Endothelial cell of umbilical vein (primary cell): ENCODE results near the gene SLC1A3. TPM values are rescaled to one million over a fixed set of nuclear protein-coding genes. Genes with fewer than 3 reads are reported as not detected.

Experiments
- BruUV-seq: library from RNA; stranded (reverse); fragments of 400-500 nt; replicated peaks from 2 replicates; lab custom pipeline; 2021; lab: Mats Ljungman, UMichigan
- CTCF ChIA-PET: fragments of 300-600, 350-600 bp; sonication (Branson Sonifier 250); formaldehyde crosslinking; loops from one replicate; lab custom pipeline; 2021; ENCODE audit warnings: antibody characterized with exemption, inconsistent platforms; lab: Charles Lee
- POLR2A ChIA-PET: fragments of 300-600, 350-600 bp; sonication (Branson Sonifier 250); formaldehyde crosslinking; loops from one replicate; lab custom pipeline; 2021; ENCODE audit warnings: antibody characterized with exemption, inconsistent platforms; lab: Charles Lee
- DNase-seq: peaks from one replicate; pipeline ENCODE4 v3.0.0-alpha.2; 2011; ENCODE audit warnings: low read depth, low spot score
- FAIRE-seq: peaks from 2 replicates; lab custom pipeline; 2011; peaks lifted over from hg19 to GRCh38; lab: Jason Lieb, UNC
- H2AFZ ChIP-seq: 2 replicates; pipeline ENCODE4 v1.6.0; 2012; ENCODE audit warnings: low read depth, low read length, control low read depth, inconsistent platforms
- H3K27ac ChIP-seq: 2 replicates; pipeline ENCODE4 v1.5.1; 2011; ENCODE audit warnings: low read depth, mild to moderate bottlenecking, control low read depth, low read length, moderate library complexity; ENCODE audit not compliant: insufficient read depth
- H3K27me3 ChIP-seq, 2 experiments: 2 replicates each; pipeline versions ENCODE4 v1.6.0 to v1.6.1; 2011; ENCODE audit warnings: low read length in 2 of 2, mixed read lengths in 1 of 2; ENCODE audit not compliant: control insufficient read depth in 2 of 2, insufficient read depth in 2 of 2
- H3K36me3 ChIP-seq, 2 experiments: 2 replicates in 1 of 2; 3 replicates in 1 of 2; pipeline ENCODE4 v1.5.1; 2011; ENCODE audit warnings: low read length in 2 of 2, mild to moderate bottlenecking in 1 of 2, moderate library complexity in 1 of 2; ENCODE audit not compliant: control insufficient read depth in 2 of 2, insufficient read depth in 2 of 2; ENCODE audit errors: extremely low read depth in 1 of 2
- H3K4me1 ChIP-seq: 3 replicates; pipeline ENCODE4 v1.5.1; 2011; ENCODE audit warnings: mild to moderate bottlenecking, low read length; ENCODE audit not compliant: control insufficient read depth, insufficient read depth; ENCODE audit errors: extremely low read depth
- H3K4me2 ChIP-seq: 2 replicates; pipeline ENCODE4 v1.6.1; 2011; ENCODE audit warnings: low read length, control low read depth, mixed read lengths; ENCODE audit not compliant: insufficient read depth
- H3K4me3 ChIP-seq, 3 experiments: fragments of 200-600 bp in 1 of 3; sonication (generic), shearing (Covaris generic) in 1 of 3; replicated peaks in 1 of 3; 2 replicates each; pipeline ENCODE4 v1.5.1; 2011 to 2016; ENCODE audit warnings: control low read depth in 3 of 3, low read length in 3 of 3, mild to moderate bottlenecking in 2 of 3, inconsistent platforms in 1 of 3, low read depth in 1 of 3, moderate library complexity in 1 of 3; ENCODE audit not compliant: insufficient read depth in 1 of 3
- H3K79me2 ChIP-seq: 2 replicates; pipeline ENCODE4 v1.6.0; 2012; ENCODE audit warnings: low read length, inconsistent platforms; ENCODE audit not compliant: control insufficient read depth, insufficient read depth
- H3K9ac ChIP-seq: replicated peaks from 2 replicates; pipeline ENCODE3; 2011; ENCODE audit warnings: low read length, control low read depth; ENCODE audit not compliant: insufficient read depth; ENCODE audit errors: extremely low read depth
- H3K9me1 ChIP-seq: replicated peaks from 3 replicates; pipeline ENCODE4 v1.6.0; 2011; ENCODE audit warnings: mild to moderate bottlenecking, low read length; ENCODE audit not compliant: control insufficient read depth, insufficient read depth; ENCODE audit errors: extremely low read depth
- H3K9me3 ChIP-seq: replicated peaks from 2 replicates; pipeline ENCODE4 v1.5.1; 2012; ENCODE audit warnings: low read length, inconsistent platforms; ENCODE audit not compliant: control insufficient read depth, insufficient read depth
- H4K20me1 ChIP-seq: replicated peaks from 2 replicates; pipeline ENCODE3; 2011; ENCODE audit warnings: mild to moderate bottlenecking, low read length; ENCODE audit not compliant: control insufficient read depth, insufficient read depth; ENCODE audit errors: extremely low read depth
- EZH2 ChIP-seq: IDR thresholded peaks from 2 replicates; pipeline ENCODE4 v1.6.1; 2012; ENCODE audit warnings: borderline replicate concordance, low read depth, mild to moderate bottlenecking, moderate library complexity, low read length, inconsistent platforms; ENCODE audit not compliant: severe bottlenecking
- FOS ChIP-seq: IDR thresholded peaks from 2 replicates; pipeline ENCODE4 v1.6.1; 2011; ENCODE audit warnings: mild to moderate bottlenecking, low read length, moderate library complexity, borderline replicate concordance; ENCODE audit not compliant: insufficient read depth
- JUN ChIP-seq: IDR thresholded peaks from 2 replicates; pipeline ENCODE4 v1.6.1; 2011; ENCODE audit warnings: borderline replicate concordance, low read depth; ENCODE audit not compliant: insufficient read length, insufficient read depth
- MAX ChIP-seq: IDR thresholded peaks from 2 replicates; pipeline ENCODE4 v1.6.1; 2011; ENCODE audit not compliant: insufficient read depth, insufficient read length
- MYC ChIP-seq: IDR thresholded peaks from one replicate; pipeline ENCODE4 v1.6.1; 2011; ENCODE audit warnings: mild to moderate bottlenecking, low read depth, low read length
- dilution Hi-C: fragments of 300-500 bp; cut with MboI; formaldehyde crosslinking; loops from one replicate; pipeline ENCODE4 v1.15.0; 2019; ENCODE audit warnings: low sequenced_read_pairs; ENCODE audit not compliant: extremely low pct_ligation_motif_present
- intact Hi-C: fragments of 100-400 bp; cut with micrococcal nuclease; formaldehyde crosslinking; loops from one replicate; pipeline ENCODE4 v1.10.0; 2022
- polyA plus RNA-seq, 4 experiments: library from polyadenylated mRNA; depleted of rRNA in 3 of 4; stranded (reverse) in 3 of 4; unstranded in 1 of 4; fragments of >200 nt; gene quantifications; 2 replicates each; pipeline versions ENCODE4 v1.2.1 to v1.2.3, GENCODE V29; 2011 to 2012; ENCODE audit warnings: missing spikeins in 1 of 4
- total RNA-seq: library from RNA; stranded (reverse); gene quantifications from 2 replicates; pipeline ENCODE4 v1.2.3, GENCODE V29; 2021
- TF ChIP-seq, protein P1 (sequence below), 2 donors: IDR thresholded peaks; 1 replicate in 1 of 2; 2 replicates in 1 of 2; pipeline ENCODE4 v1.5.1; 2011; ENCODE audit warnings: low read length in 2 of 2, mild to moderate bottlenecking in 2 of 2, moderate library complexity in 2 of 2, control low read depth in 1 of 2, inconsistent platforms in 1 of 2, low read depth in 1 of 2; ENCODE audit not compliant: insufficient read depth in 1 of 2; ENCODE audit errors: extremely low read depth in 1 of 2

Gene SLC1A3
- total and polyA plus RNA-seq, 2 donors (not counting 3 experiments of a cell fraction or from before 2014, with no cell fraction given): 0.36 TPM; not detected in 1

GRCh38 chr5:36613241-36613640 lies 6.8 kb downstream of the SLC1A3 start:
- Histone ChIP-seq H3K27ac (no peak overlapping the region), H3K4me1 (no peaks in the 10 kb centered on the region), H3K79me2 (no peaks in the 10 kb centered on the region), H3K9me1 (no peaks in the 10 kb centered on the region), H3K27me3 (peaks cover 2 to 8% of the 10 kb centered on the region in 2 experiments), H2AFZ (no peak overlapping the region), H3K4me2 (no peak overlapping the region), H3K9me3 (no peaks in the 10 kb centered on the region), H4K20me1 (no peaks in the 10 kb centered on the region), H3K4me3 (no peak overlapping the region), H3K36me3 (no peaks in the 10 kb centered on the region), H3K9ac (no peak overlapping the region)
- CTCF ChIA-PET: no interaction called here
- DNase-seq: no peak
- TF ChIP-seq MAX (no peak), MYC (no peak), FOS (no peak), JUN (no peak), EZH2 (no peak)
- TF ChIP-seq, protein P1, sequence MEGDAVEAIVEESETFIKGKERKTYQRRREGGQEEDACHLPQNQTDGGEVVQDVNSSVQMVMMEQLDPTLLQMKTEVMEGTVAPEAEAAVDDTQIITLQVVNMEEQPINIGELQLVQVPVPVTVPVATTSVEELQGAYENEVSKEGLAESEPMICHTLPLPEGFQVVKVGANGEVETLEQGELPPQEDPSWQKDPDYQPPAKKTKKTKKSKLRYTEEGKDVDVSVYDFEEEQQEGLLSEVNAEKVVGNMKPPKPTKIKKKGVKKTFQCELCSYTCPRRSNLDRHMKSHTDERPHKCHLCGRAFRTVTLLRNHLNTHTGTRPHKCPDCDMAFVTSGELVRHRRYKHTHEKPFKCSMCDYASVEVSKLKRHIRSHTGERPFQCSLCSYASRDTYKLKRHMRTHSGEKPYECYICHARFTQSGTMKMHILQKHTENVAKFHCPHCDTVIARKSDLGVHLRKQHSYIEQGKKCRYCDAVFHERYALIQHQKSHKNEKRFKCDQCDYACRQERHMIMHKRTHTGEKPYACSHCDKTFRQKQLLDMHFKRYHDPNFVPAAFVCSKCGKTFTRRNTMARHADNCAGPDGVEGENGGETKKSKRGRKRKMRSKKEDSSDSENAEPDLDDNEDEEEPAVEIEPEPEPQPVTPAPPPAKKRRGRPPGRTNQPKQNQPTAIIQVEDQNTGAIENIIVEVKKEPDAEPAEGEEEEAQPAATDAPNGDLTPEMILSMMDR (IDR thresholded peaks at IDR 0.05; ENCODE audit: extremely low read depth in 1 of 2, insufficient read depth in 1 of 2, low read depth in 1 of 2, low read length in 2 of 2): no peak
- FAIRE-seq: peak; percentile 8
- dilution Hi-C loops (no loop called here), intact Hi-C loops (no loop called here)
- no TSS peak for BruUV-seq
- POLR2A ChIA-PET: no interaction called here
